ENCODE data around the gene METAP1.

DNA sequence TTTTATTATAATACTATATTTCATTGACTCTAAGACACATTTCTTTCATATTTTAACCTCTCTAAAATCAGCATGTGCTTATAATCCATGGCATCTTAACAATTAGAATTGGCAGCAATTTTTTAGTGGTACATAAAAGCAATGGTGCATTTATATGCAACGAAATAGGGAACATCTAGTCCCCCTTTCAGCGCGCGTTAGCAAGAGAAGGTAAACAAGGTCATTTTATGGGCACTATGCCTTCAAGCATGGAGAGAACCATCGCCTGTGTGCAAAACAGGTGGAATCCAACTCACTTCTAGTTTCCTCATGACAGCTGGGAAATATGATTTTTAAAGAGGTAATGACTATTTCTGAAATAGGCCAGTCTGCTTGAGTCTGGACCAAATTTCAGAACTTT is 86.7 kb downstream of the METAP1 start:
- TF ChIP-seq, protein P1, sequence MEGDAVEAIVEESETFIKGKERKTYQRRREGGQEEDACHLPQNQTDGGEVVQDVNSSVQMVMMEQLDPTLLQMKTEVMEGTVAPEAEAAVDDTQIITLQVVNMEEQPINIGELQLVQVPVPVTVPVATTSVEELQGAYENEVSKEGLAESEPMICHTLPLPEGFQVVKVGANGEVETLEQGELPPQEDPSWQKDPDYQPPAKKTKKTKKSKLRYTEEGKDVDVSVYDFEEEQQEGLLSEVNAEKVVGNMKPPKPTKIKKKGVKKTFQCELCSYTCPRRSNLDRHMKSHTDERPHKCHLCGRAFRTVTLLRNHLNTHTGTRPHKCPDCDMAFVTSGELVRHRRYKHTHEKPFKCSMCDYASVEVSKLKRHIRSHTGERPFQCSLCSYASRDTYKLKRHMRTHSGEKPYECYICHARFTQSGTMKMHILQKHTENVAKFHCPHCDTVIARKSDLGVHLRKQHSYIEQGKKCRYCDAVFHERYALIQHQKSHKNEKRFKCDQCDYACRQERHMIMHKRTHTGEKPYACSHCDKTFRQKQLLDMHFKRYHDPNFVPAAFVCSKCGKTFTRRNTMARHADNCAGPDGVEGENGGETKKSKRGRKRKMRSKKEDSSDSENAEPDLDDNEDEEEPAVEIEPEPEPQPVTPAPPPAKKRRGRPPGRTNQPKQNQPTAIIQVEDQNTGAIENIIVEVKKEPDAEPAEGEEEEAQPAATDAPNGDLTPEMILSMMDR (IDR thresholded peaks at IDR 0.05; ENCODE audit: low read depth, low read length, poor library complexity, severe bottlenecking) = no peak
- no peak for TF ChIP-seq EZH2phosphoT487 (IDR thresholded peaks at IDR 0.05; ENCODE audit: borderline replicate concordance, low read length)

Data from DOHH2 (cell line).